NCI-H82 (cell line): Measurements from ENCODE around the gene LHX3.

Experiments used
- DNase-seq: peaks from one replicate; lab custom pipeline; 2025; lab: John Stamatoyannopoulos, UW

LHX3 gene

GRCh38 chr9:136207616-136208015 is 2.7 kb upstream of the LHX3 start:
- DNase-seq: peak; percentile 27

- no peak for DNase-seq
Observed at GRCh38 chr9:136206602-136207275, 1.8 kb upstream of the LHX3 start.

GRCh38 chr9:136205707-136205992 is 722 bp upstream of the LHX3 start:
- DNase-seq: no peak

DNA sequence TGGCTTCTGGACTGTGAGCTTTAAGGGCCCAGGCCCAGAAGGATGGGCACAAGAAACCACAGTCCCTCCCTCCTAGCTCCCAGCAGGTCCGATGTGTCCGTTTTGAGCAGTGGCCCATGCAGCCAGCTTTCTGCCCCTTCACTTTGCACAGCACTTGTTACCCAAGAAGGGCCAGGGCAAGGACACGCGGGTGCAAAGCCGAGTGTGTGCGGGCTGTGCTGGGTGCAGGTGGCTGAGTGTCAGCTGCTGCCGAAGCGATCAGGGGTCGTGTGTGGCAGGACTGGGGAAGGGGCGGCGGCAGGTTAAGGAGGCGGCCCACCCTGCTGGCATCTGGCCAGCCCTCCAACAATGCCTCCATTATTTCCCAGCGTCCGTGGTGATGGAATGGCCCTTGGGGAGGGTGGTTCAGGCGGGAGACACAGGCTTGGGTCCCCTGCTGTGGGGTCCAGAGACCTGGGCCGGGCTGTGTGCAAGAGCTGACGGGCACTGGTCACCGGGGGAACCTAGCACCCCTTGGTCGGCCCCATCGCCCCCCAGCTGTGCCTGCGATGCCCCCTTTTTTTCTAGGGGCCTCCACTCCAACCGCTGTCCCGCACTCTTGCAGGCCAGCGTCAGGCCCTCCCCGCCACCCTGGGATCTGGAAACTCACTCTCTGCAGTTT is 653 bp downstream of the LHX3 start:
- no peak for DNase-seq

- peak; percentile 20 for DNase-seq
Observed at GRCh38 chr9:136203408-136204144, 1.4 kb downstream of the LHX3 start.

- no peak for DNase-seq
Observed at GRCh38 chr9:136202454-136203407, 2.2 kb downstream of the LHX3 start.

DNA sequence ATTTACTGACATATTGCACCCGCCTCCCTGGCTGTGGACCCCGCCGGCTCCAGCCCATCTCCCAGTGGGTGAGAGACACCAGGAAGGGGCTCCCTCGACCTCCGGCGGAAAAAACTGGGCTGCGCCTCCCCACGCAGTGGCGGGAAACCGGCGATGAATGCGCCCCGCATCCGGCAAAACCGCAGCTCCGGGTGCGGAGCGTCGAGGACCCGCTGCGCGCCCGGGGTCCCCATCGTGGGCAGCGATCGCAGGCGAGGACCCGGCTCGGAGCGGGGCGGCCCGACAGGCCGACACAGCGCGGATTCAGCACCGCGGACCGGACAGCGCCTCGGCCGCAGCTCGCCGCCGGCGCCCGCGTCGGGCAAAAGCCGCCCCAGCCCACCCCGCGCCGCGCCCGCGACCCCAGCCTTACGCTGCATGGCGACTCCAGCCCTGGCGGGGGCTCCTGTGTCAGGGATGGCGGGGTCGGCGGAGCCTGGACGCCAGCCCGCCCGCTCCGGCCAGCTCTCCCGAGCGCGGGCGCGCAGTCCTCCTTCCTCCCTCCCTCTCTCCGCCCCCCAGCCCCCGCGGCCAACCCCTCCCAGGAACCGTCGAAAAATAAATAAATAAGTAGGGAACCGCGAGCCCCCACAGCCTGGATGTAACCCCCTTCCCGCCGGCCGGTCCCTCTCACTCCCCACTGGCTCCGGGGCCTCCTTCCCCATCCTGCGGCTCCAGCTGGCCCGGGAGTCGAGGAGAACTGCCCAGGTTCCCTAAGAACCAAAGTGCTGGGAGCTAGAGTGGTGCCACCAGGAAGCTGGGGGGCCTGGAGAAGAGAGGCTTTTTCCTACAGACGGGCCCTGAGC is 3.1 kb downstream of the LHX3 start:
- no peak for DNase-seq

- no peak for DNase-seq
Observed at GRCh38 chr9:136201174-136201573, 3.8 kb downstream of the LHX3 start.

- DNase-seq: no peak
Observed at GRCh38 chr9:136200424-136200823, 4.5 kb downstream of the LHX3 start.

- no peak for DNase-seq
Observed at GRCh38 chr9:136199391-136200288, 5.3 kb downstream of the LHX3 start.

GRCh38 chr9:136198605-136199083 is 6.3 kb downstream of the LHX3 start:
- no peak for DNase-seq

DNA sequence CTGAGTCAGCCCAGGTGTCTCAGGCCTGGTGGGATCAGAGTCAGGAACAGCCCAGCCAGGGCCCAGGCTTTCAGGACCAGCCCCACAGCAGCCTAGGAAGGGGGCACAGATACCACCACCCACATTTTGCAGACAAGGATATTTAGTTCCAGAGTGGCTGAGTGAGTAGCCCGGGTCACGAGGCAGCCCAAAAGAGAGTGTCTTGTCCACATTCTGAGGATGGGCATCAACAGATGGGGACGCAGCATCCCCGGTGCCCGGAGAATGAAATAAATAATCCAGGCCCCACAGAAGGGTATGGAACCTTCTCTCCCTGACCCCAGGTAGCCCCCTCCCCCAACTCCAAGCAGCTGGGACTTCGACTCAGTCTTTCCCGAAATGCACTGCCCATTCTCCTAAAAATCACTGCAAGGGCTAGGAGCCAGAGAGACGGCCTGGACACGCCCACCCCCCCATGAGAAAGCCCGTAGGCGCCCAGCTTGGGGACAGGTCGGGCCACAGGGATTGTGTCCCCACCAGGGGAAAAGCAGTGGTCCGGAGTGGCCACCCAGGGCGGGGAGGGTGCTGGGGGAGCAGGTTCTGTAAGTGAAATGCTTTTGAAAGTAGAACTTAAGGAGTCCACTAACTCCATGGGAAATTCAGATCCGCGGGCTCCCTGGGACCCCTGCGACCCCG is 6.9 kb downstream of the LHX3 start:
- DNase-seq: no peak

DNA sequence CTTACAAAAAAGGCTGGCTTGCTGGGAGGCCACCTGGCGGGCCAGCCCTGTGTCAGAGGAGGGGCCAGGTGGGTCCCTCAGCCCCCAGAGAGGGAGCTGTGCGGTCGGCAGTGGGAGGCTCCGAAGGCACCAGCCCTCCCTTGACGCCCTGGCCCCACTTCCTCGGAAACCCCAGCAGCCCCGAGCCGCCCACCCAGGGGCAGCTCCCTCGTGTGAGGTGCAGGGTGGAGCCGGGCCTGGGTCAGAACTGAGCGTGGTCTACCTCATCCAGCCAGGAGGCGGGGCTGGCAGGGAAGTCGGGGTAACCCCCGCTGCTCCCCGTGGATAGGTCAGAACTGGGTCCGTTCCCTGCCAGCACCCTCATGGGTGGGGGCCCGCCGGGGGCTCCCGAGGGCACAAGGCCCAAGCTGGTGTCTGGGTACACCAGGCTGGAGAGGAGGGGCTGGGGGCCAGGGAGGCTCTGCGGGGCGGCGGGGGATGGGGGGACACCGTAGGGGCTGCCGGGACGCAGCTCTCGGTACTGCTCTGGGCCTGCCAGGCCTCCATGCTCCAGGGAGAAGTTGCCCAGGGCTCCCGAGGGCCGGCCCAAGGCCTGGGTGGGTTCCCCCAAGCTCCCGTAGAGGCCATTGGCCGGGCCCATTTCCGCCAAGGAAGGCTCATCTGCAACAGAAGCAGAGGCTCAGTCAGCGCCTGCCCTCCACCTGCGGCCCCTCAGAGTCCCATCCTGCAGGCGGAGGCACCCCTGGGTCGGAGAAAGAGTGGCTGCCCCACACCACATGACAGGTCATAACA is 7.6 kb downstream of the LHX3 start:
- no peak for DNase-seq

DNA sequence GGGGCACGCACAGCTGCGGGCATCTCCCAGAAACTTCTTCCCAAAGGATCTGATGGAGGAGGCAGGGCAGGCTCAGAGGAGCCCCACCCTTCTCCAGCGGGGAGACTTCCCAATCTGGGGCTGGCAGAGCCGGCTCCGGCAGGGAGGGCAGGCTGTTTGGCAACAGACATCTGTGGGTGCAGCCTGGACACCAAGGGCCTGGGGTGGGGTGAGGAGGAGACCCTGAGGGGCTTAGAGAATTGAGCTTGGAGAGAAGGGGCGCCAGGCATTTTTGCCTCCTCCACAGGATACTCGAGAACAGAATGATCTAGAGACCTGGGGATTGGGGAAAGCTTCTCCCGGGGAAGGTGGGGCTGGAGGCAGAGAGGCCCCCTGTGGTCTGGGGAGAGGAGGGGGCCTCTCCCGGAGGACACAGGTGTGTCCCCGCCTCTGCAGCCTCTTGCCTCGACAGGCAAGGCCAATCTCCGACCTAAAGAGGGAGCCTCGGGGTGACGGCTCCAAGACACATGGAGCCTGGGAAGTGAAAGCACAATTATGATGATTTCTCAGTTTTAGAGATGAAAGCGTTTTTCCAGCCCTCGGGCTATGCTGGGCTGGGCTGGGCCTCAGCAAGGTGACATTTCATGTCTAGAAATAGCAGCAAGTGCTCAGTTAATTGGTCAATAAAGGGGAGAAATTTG is 8.4 kb downstream of the LHX3 start:
- DNase-seq: no peak

DNA sequence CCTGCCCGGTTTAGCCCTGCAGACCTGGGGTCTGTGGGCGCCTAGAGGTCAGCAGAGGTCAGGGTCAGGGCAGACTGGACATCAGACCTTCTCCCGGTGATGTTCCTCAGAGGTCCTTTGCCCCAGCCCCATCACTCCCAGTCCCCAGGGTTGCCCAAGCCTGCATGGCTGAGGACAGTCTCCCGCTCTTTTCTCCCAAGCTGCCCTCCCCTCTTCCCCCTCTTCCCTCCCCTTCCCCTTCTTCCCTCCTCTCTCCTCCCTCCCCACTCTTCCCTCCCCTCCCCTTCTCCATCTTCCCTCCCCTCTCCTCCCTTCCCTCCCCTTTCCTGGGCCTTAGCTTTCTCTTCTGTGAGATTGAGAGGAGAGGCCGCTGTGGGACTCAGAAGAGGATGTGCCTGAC is 10.4 kb downstream of the LHX3 start:
- peak; percentile 55 for DNase-seq

- peak; percentile 29 for DNase-seq
Observed at GRCh38 chr9:136193891-136194279, 11.0 kb downstream of the LHX3 start.

DNA sequence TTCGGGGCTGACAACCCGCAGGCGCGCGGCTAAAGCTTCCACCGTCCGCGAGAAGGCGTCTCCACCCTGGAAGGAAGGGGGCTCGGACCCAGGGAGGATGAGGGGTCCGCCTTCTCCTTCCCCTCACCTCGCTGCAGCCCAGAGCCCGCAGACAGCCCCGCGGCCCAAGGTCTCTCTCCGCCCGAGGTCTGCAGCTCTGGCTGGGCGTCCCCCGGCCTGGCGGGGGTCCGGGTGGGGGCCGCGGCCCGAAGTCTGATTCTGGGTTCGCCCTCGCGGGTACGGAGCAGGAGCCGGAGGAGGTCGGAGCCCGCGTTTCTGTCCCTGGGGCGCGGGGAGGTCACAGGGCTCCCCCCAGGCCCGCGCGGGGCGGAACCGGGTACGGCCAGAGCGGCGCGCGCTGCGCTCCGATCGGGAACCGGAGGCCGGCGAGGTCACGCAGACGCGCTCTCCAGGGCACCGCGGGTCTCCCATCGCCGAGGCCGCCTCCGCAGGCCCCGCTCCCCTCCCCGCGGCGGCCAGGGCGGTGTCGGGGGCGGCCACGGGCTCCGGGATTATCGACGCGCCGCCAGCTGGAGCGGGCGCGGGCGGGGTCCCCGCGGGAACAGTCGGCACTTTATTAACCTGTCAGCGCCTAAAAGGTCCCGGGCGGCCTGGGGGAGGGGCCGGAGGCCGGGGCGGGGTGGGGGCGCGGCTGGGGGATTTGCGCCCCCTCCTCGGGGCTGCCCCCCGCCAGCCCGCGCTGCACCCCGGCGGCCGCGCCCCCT is 11.6 kb downstream of the LHX3 start:
- DNase-seq: peak; percentile 72
